ENCODE results near the gene INSYN2A. TPM values are rescaled to one million over a fixed set of nuclear protein-coding genes. Genes with fewer than 3 reads are reported as not detected.

INSYN2A gene
- total and polyA plus RNA-seq, 10 donors: 0.09 to 3.0 (median 0.21) TPM; not detected in 1

DNA sequence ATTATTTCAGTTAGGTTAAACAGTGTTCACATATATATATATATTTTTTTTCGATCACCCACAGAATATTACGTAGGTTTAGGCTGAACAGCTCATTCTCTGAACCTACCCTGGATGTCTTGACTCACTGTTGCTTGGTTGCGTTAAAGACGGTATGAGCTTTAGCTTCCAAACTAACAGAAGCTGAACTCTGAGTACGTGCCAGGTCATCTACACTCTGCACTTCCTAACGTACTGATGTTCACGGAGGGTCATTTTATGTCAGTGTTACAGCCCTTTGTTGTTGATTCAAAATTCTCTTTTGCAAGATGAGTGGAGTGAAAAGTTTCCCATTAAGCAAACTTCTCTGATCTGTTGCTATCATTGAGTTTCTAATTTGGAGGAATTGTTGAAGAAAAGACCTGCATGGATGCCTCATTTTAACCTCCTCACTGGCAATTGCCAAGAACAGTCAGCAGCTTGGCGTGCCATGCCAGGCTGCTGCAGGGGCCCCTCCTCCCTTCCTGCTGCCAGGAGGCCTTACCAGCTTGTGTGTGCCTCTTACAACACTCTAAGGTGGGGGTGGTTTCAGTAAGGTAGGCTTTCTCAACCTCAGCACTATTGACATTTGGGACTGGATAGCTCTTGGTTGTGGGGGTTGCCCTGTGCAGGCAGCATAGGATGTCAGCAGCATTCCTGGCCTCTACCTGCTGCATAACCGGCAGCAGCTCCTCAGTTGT is 44.3 kb downstream of the INSYN2A start:
- Histone ChIP-seq H3K36me3 (no peaks in the 10 kb centered on the region), H3K4me1 (no peaks in the 10 kb centered on the region), H3K27me3 (replicated peaks in 1 of 7) (no peaks in the 10 kb centered on the region), H3K4me3 (no peak overlapping the region), H3K27ac (no peak overlapping the region), H3K9me3 (no peaks in the 10 kb centered on the region)
- 80 to 92% (median 90%) methylated on average over 9 of the region's 9 CpGs for WGBS, 5 donors
- intact Hi-C loops (cut with DNase I; ENCODE audit: low total_unique reads): no loop called here
- no peak for TF ChIP-seq POLR2A (IDR thresholded peaks at IDR 0.05)
- no peak for TF ChIP-seq POLR2AphosphoS5 (IDR thresholded peaks at IDR 0.05)
- TF ChIP-seq, protein P1, sequence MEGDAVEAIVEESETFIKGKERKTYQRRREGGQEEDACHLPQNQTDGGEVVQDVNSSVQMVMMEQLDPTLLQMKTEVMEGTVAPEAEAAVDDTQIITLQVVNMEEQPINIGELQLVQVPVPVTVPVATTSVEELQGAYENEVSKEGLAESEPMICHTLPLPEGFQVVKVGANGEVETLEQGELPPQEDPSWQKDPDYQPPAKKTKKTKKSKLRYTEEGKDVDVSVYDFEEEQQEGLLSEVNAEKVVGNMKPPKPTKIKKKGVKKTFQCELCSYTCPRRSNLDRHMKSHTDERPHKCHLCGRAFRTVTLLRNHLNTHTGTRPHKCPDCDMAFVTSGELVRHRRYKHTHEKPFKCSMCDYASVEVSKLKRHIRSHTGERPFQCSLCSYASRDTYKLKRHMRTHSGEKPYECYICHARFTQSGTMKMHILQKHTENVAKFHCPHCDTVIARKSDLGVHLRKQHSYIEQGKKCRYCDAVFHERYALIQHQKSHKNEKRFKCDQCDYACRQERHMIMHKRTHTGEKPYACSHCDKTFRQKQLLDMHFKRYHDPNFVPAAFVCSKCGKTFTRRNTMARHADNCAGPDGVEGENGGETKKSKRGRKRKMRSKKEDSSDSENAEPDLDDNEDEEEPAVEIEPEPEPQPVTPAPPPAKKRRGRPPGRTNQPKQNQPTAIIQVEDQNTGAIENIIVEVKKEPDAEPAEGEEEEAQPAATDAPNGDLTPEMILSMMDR (IDR thresholded peaks at IDR 0.05 in 8 of 11, conservative IDR thresholded peaks at IDR 0.05 in 3 of 11): no peak
- DNase-seq: no peak

DNA sequence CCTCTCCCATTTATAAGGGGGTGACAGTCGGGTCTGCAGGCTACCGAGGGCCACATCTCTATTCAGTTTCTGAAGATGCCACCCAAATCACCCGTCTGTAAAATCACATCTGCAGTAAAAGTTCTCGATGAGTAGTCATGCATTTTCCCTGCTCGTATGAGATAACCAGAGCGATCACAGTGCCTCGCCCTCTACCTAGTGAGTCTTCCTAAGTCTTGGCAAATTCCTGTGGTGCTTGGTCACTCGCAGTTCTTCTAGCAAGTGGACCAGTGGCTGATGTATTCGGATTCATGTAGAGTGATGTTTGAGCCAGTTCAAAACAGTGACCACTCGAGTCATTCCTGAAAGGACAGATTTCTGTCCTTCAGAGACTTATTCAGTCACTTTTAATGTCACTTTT is 44.9 kb downstream of the INSYN2A start:
- DNase-seq: no peak
- H3K36me3 ChIP-seq: no peaks in the 10 kb centered on the region
- WGBS, 5 donors: 84 to 93% (median 90%) methylated on average over 10 of the region's 10 CpGs
- no peak overlapping the region for H3K27ac ChIP-seq
- no peaks in the 10 kb centered on the region for H3K4me1 ChIP-seq
- intact Hi-C loops (cut with DNase I; ENCODE audit: low total_unique reads): no loop called here
- no peaks in the 10 kb centered on the region for H3K9me3 ChIP-seq
- TF ChIP-seq POLR2A (IDR thresholded peaks at IDR 0.05) (no peak), POLR2AphosphoS5 (IDR thresholded peaks at IDR 0.05) (no peak)
- TF ChIP-seq, protein P1 (IDR thresholded peaks at IDR 0.05 in 8 of 11, conservative IDR thresholded peaks at IDR 0.05 in 3 of 11): no peak
- no peaks in the 10 kb centered on the region for H3K27me3 ChIP-seq (replicated peaks in 1 of 7)
- no peak overlapping the region for H3K4me3 ChIP-seq

DNA sequence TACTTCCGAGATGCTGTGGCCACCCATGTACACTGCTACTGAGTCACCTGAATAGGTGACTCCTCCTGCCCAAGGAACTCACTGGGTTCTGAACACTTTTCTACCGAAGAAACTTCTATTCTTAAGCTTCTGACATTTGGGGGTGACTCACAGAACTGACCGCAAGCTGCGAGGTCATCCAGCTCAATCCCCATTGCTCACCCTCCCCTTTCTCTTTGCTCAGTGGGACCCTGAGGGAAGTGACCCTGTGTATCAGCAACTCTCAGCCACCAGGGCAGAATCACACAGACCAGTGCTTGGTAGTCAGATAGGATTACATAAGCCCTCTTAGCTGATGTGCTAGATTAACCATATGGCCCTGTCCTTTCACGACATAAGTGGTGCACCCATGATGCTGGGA is 46.3 kb downstream of the INSYN2A start:
- H3K4me3 ChIP-seq: no peak overlapping the region

DNA sequence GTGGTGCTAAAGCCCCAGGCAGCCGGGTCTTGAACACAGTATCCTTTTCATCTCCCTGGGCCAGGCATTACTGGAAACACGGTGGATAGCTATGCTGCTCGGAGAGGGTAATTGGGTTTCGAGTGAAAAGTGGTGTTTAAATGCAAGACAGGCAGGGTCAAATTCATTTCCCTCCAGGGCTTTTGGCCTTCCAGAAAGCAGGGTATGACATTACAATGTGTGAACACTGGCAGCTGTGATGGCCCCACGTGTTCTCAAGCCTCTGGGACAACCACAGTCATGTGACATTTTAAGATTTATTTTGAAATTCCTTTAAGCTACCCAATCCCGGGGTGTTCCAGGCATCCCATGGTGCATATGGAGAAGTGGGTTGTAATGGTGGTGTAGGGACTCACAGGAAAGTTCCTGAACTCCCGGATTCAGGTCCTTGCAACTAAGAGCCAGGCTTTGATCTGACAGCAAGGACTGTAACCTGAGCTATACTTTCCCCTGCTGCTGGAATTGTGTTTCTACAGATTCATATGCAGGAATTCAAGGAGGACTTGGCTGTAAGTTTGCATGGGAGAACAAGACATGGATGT is 46.8 kb downstream of the INSYN2A start:
- Histone ChIP-seq H3K27ac (no peak overlapping the region), H3K4me3 (no peak overlapping the region), H3K27me3 (replicated peaks in 1 of 7) (no peaks in the 10 kb centered on the region), H3K9me3 (no peaks in the 10 kb centered on the region), H3K36me3 (no peaks in the 10 kb centered on the region), H3K4me1 (no peaks in the 10 kb centered on the region)
- DNase-seq: no peak
- intact Hi-C loops (cut with DNase I; ENCODE audit: low total_unique reads): no loop called here
- TF ChIP-seq POLR2AphosphoS5 (IDR thresholded peaks at IDR 0.05): no peak
- TF ChIP-seq POLR2A (IDR thresholded peaks at IDR 0.05): no peak
- TF ChIP-seq, protein P1 (IDR thresholded peaks at IDR 0.05 in 8 of 11, conservative IDR thresholded peaks at IDR 0.05 in 3 of 11): no peak
- WGBS, 5 donors: 79 to 91% (median 86%) methylated on average over 7 of the region's 7 CpGs

More for the DNA sequence above, 46.3 kb downstream of the INSYN2A start:
- Histone ChIP-seq H3K4me1 (no peaks in the 10 kb centered on the region), H3K9me3 (no peaks in the 10 kb centered on the region), H3K27ac (no peak overlapping the region), H3K27me3 (replicated peaks in 1 of 7) (no peaks in the 10 kb centered on the region), H3K36me3 (no peaks in the 10 kb centered on the region)
- 89 to 99% (median 95%) methylated on average over 5 of the region's 5 CpGs for WGBS, 5 donors
- no peak for DNase-seq
- intact Hi-C loops (cut with DNase I; ENCODE audit: low total_unique reads): no loop called here
- TF ChIP-seq POLR2A (IDR thresholded peaks at IDR 0.05) (no peak), POLR2AphosphoS5 (IDR thresholded peaks at IDR 0.05) (no peak)
- TF ChIP-seq, protein P1 (IDR thresholded peaks at IDR 0.05 in 8 of 11, conservative IDR thresholded peaks at IDR 0.05 in 3 of 11): no peak
